Activated CD8-positive, alpha-beta memory T cell treated with anti-CD3 and anti-CD28 coated beads, Interleukin-2, amount 10 ng/mL, durations not matched to agents 7 days and 5 days (primary cell): ENCODE data around the gene MICOS13. TPM values are rescaled to one million over a fixed set of nuclear protein-coding genes. Genes with fewer than 3 reads are reported as not detected.
A peak's percentile ranks its signal among the peaks of the same experiment; 100 is the strongest.

ENCODE experiments used
- ATAC-seq: fragments of 150-1000 bp; cut with Tn5 transposase; one replicate; pipeline ENCODE4 v1.10.0; 2021; ENCODE audit warnings: moderate library complexity
- CTCF ChIA-PET: fragments of 350-600 bp; sonication (Branson Sonifier 250); formaldehyde crosslinking; loops from one replicate; lab custom pipeline; 2021; ENCODE audit warnings: antibody characterized with exemption; lab: Charles Lee
- DNase-seq: peaks from one replicate; pipeline ENCODE4 v3.0.0-alpha.2; 2020
- H3K27ac Mint-ChIP-seq: one replicate; pipeline ENCODE4 v1.8.0; 2021; ENCODE audit warnings: mild to moderate bottlenecking, mixed read lengths
- H3K27me3 Mint-ChIP-seq: one replicate; pipeline ENCODE4 v1.8.0; 2021; ENCODE audit warnings: mixed read lengths
- H3K36me3 Mint-ChIP-seq: one replicate; pipeline ENCODE4 v1.8.0; 2021; ENCODE audit warnings: mild to moderate bottlenecking, mixed read lengths
- H3K4me1 Mint-ChIP-seq: one replicate; pipeline ENCODE4 v1.8.0; 2021; ENCODE audit warnings: mixed read lengths
- H3K4me3 Mint-ChIP-seq: one replicate; pipeline ENCODE4 v1.8.0; 2021; ENCODE audit warnings: mild to moderate bottlenecking, moderate library complexity, mixed read lengths
- H3K9me3 Mint-ChIP-seq: one replicate; pipeline ENCODE4 v1.8.0; 2022; ENCODE audit warnings: low read depth, mixed read lengths
- total RNA-seq, 2 experiments: library from RNA; stranded (reverse); gene quantifications; one replicate each; pipeline ENCODE4 v1.2.3, GENCODE V29; 2021

The MICOS13 gene
- total RNA-seq, 2 experiments from 2014 or later: 49.1 to 49.7 TPM

GRCh38 chr19:5641171-5641570 lies 39.1 kb downstream of the MICOS13 start:
- ATAC-seq (no peak), DNase-seq (no peak)
- no peaks in the 10 kb centered on the region for H3K9me3 Mint-ChIP-seq
- CTCF ChIA-PET: interaction anchor here (0.9 kb wide), 1 partner anchor 35 kb away, joined by 3 read pairs; no protein-coding TSS in a partner anchor
- H3K4me3 Mint-ChIP-seq: no peak overlapping the region
- H3K27me3 Mint-ChIP-seq: no peaks in the 10 kb centered on the region
- peak overlapping the region; percentile 3 for H3K27ac Mint-ChIP-seq
- H3K36me3 Mint-ChIP-seq: peaks cover 51% of the 10 kb centered on the region
- H3K4me1 Mint-ChIP-seq: peaks cover 16% of the 10 kb centered on the region

- CTCF ChIA-PET: no interaction called here
- H3K27ac Mint-ChIP-seq: no peak overlapping the region
- no peaks in the 10 kb centered on the region for H3K9me3 Mint-ChIP-seq
- H3K4me1 Mint-ChIP-seq: peaks cover 30% of the 10 kb centered on the region
- no peaks in the 10 kb centered on the region for H3K27me3 Mint-ChIP-seq
- no peak for ATAC-seq
- H3K36me3 Mint-ChIP-seq: peaks cover 32% of the 10 kb centered on the region
- no peak for DNase-seq
- no peak overlapping the region for H3K4me3 Mint-ChIP-seq
Observed at GRCh38 chr19:5637971-5638370, 42.3 kb downstream of the MICOS13 start.

GRCh38 chr19:5635427-5635826 lies 44.9 kb downstream of the MICOS13 start:
- Mint-ChIP-seq H3K27me3 (no peaks in the 10 kb centered on the region), H3K27ac (peak overlapping the region; percentile 12), H3K4me3 (no peak overlapping the region), H3K9me3 (no peaks in the 10 kb centered on the region), H3K4me1 (peaks cover 41% of the 10 kb centered on the region), H3K36me3 (peaks cover 29% of the 10 kb centered on the region)
- no peak for DNase-seq
- CTCF ChIA-PET: interaction anchor here (0.9 to 1.1 kb wide), 2 partner anchors 13 to 56 kb away, joined by 3 read pairs; partner anchors contain the start of genes SAFB and SAFB2
- ATAC-seq: no peak

- H3K9me3 Mint-ChIP-seq: no peaks in the 10 kb centered on the region
- DNase-seq: no peak
- H3K4me1 Mint-ChIP-seq: peaks cover 59% of the 10 kb centered on the region
- H3K36me3 Mint-ChIP-seq: peaks cover 39% of the 10 kb centered on the region
- ATAC-seq: no peak
- no peak overlapping the region for H3K4me3 Mint-ChIP-seq
- no peak overlapping the region for H3K27ac Mint-ChIP-seq
- H3K27me3 Mint-ChIP-seq: no peaks in the 10 kb centered on the region
- CTCF ChIA-PET: no interaction called here
Observed at GRCh38 chr19:5632657-5633056, 47.7 kb downstream of the MICOS13 start.

GRCh38 chr19:5632241-5632612 lies 48.1 kb downstream of the MICOS13 start:
- CTCF ChIA-PET: no interaction called here
- Mint-ChIP-seq H3K36me3 (peaks cover 39% of the 10 kb centered on the region), H3K27ac (no peak overlapping the region)

GRCh38 chr19:5631567-5632240 lies 48.6 kb downstream of the MICOS13 start:
- Mint-ChIP-seq H3K4me1 (peaks cover 65% of the 10 kb centered on the region), H3K9me3 (no peaks in the 10 kb centered on the region), H3K4me3 (no peak overlapping the region), H3K27ac (no peak overlapping the region), H3K36me3 (peaks cover 42% of the 10 kb centered on the region), H3K27me3 (no peaks in the 10 kb centered on the region)
- ATAC-seq (no peak), DNase-seq (no peak)
- CTCF ChIA-PET: no interaction called here

More at GRCh38 chr19:5632241-5632612, 48.1 kb downstream of the MICOS13 start:
- Mint-ChIP-seq H3K4me3 (no peak overlapping the region), H3K27me3 (no peaks in the 10 kb centered on the region), H3K9me3 (no peaks in the 10 kb centered on the region), H3K4me1 (peaks cover 61% of the 10 kb centered on the region)
- no peak for ATAC-seq
- no peak for DNase-seq

GRCh38 chr19:5628919-5629481 lies 51.3 kb downstream of the MICOS13 start:
- no peak overlapping the region for H3K4me3 Mint-ChIP-seq
- peaks cover 60% of the 10 kb centered on the region for H3K36me3 Mint-ChIP-seq
- no peak for DNase-seq
- no peaks in the 10 kb centered on the region for H3K27me3 Mint-ChIP-seq
- H3K27ac Mint-ChIP-seq: no peak overlapping the region
- ATAC-seq: no peak
- CTCF ChIA-PET: no interaction called here
- H3K9me3 Mint-ChIP-seq: no peaks in the 10 kb centered on the region
- H3K4me1 Mint-ChIP-seq: peaks cover 79% of the 10 kb centered on the region

- Mint-ChIP-seq H3K9me3 (no peaks in the 10 kb centered on the region), H3K4me1 (peaks cover 77% of the 10 kb centered on the region), H3K27ac (peak overlapping the region; percentile 35), H3K27me3 (no peaks in the 10 kb centered on the region), H3K36me3 (peaks cover 62% of the 10 kb centered on the region), H3K4me3 (no peak overlapping the region)
- no peak for DNase-seq
- CTCF ChIA-PET: no interaction called here
- no peak for ATAC-seq
Observed at GRCh38 chr19:5628461-5628860, 51.9 kb downstream of the MICOS13 start.

Other genes with a start within 250 kb of the MICOS13 start
- gene ZNRF4, start 225.1 kb downstream of the MICOS13 start, total RNA-seq: not detected
- under 1 TPM; 0.28 to 0.79 TPM for gene TINCR, start 112.6 kb downstream of the MICOS13 start, total RNA-seq
- gene SAFB2, start 57.7 kb downstream of the MICOS13 start, total RNA-seq: 100 to 1,000 TPM; 110 to 125 TPM
- gene SAFB, start 57.4 kb downstream of the MICOS13 start, total RNA-seq: 100 to 1,000 TPM; 134 to 152 TPM
- 1 to 10 TPM; 1.0 to 2.4 TPM for gene HSD11B1L, start 511 bp upstream of the MICOS13 start, total RNA-seq
- gene RPL36, start 9.8 kb upstream of the MICOS13 start, total RNA-seq: 1,000 to 10,000 TPM in 1 of 2 experiments, 100 to 1,000 TPM in 1; 976 to 1,078 TPM
- gene LONP1, start 39.6 kb upstream of the MICOS13 start, total RNA-seq: 100 to 1,000 TPM; 134 to 141 TPM
- gene CATSPERD, start 40.1 kb upstream of the MICOS13 start, total RNA-seq: not detected
- 1 to 10 TPM; 2.1 to 6.0 TPM for gene PRR22, start 104.2 kb upstream of the MICOS13 start, total RNA-seq
- 10 to 100 TPM; 53.0 to 64.0 TPM for gene DUS3L, start 110.6 kb upstream of the MICOS13 start, total RNA-seq
- not detected for gene NRTN, start 124.6 kb upstream of the MICOS13 start, total RNA-seq
- not detected for gene FUT6, start 159.2 kb upstream of the MICOS13 start, total RNA-seq
- gene FUT3, start 170.9 kb upstream of the MICOS13 start, total RNA-seq: not detected
- gene FUT5, start 190.0 kb upstream of the MICOS13 start, total RNA-seq: not detected
- 100 to 1,000 TPM; 214 to 217 TPM for gene NDUFA11, start 223.3 kb upstream of the MICOS13 start, total RNA-seq
- 1 to 10 TPM; 5.1 to 7.0 TPM for gene VMAC, start 224.4 kb upstream of the MICOS13 start, total RNA-seq
- 10 to 100 TPM in 1 of 2 experiments, 1 to 10 TPM in 1; 7.3 to 11.7 TPM for gene CAPS, start 233.7 kb upstream of the MICOS13 start, total RNA-seq